NCI-H1048 (cell line): ENCODE data around the gene IDH3G.

ENCODE experiments used
- DNase-seq: peaks from one replicate; lab custom pipeline; 2025; lab: John Stamatoyannopoulos, UW

The IDH3G gene

DNA sequence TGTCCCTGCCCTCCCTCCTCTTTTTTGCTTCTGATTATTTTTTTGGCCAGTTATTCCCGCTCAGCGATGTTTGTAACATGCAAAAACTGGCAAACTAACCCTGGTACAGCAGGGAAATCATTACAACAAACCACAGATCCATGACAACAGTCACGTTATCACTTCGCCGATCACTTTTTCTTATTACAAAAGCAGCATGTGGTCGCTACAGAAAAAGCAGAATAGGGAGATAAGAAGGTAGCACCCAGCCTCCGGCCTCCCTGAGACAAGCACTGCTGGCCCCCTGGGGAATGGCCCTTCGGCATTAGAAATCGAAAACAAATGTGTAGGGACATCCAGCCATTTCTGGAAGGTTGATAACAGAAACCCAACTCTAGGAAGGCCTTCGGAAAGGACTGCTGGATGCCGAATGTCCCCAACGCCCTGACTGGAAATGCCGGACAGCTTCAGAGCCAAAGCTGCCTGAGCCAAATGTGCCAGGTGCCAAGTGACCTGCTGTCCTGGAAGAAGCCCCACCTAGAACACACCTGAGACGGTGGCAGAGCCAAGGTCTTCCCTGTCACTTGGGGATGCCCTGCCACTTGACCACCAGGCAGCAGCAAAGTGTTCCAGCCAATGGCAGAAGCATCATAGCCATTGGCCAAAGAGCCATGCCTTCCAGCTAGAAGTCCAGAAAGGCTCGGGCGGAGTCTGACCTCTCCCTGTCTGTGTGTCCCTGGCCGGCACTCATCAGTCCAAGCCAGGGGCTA is 2.9 kb downstream of the IDH3G start:
- DNase-seq, result no peak

DNA sequence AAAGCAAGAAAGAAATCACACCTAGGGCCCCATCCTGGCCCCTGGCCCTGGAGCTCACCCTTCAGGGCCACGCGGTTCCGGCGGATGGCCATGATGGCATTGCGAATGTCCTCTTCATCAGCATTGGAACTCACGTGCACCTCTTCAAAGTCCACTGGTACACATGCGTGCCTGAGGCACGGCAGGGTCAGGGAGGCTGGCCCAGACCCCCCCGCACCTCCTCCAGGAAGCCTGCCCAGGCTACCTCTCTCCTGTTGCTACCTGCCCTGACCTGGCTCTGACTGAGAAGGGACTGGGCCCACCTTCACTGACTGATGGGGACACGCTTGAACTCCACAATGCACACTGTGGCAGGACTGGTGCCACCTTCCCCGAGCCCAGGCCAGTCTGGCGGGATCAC is 4.5 kb downstream of the IDH3G start:
- no peak for DNase-seq

DNA sequence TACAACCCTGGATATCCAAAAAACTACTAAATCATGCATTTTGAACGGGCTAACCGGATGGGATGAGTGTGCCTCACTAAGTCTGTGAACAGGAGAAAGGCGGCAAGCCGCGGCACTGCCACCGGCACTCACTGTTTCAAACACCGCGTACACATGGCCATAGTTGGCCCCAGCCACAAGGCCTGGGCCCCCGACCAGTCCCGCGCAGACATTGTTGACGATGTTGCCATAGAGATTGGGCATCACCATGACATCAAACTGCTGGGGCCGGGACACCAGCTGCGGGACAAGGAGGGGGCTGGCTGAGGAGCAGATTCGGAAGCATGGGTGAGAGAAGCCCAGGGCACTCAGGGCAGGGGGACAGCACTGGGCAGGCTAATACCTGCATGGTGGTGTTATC is 7.5 kb downstream of the IDH3G start:
- DNase-seq, result no peak

GRCh38 chrX:153784325-153784967 is 9.7 kb downstream of the IDH3G start:
- DNase-seq, result no peak

- no peak for DNase-seq
Observed at GRCh38 chrX:153783378-153784013, 10.7 kb downstream of the IDH3G start.

DNA sequence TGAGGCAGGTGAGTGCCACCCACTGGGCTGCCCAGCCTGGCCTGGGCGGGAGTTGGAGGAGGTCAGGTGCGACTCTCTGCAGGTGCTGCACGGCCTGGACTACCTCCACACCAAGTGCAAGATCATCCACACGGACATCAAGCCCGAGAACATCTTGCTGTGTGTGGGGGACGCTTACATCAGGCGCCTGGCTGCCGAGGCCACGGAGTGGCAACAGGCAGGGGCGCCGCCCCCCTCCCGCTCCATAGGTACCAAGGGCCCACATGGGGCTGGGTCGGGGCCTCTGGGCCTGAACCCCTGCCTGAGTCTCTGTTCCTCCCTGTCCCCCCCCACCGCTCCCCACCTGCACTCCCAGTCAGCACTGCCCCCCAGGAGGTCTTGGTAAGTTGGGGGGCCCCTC is 11.3 kb downstream of the IDH3G start:
- no peak for DNase-seq

- DNase-seq, result no peak
Observed at GRCh38 chrX:153782313-153782712, 11.9 kb downstream of the IDH3G start.

DNA sequence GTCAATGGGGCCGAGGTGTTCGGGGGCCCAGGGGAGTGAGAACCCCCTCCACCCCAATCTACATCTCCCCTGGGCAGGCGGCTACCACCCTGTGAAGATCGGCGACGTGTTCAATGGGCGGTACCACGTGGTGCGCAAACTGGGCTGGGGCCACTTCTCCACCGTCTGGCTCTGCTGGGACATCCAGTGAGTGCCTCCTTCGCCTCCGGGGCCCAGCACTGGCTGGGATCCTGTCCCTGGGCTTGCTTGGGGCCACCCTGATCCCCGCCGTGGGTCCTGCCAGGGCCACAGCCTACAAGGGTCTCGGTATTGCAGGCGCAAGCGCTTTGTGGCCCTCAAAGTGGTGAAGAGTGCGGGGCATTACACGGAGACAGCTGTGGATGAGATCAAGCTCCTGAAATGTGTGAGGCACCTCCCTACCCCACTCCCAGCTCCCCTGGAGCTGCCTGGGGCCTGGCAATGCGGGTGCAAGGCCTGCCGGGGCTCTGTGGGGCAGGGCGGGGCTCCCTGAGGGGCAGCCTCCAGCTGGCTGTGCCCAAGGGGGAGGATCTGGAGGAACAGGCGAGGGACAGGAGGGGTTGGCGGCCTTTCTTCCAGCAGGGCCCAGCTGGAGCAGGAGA is 12.6 kb downstream of the IDH3G start:
- no peak for DNase-seq

- no peak for DNase-seq
Observed at GRCh38 chrX:153780678-153781427, 13.3 kb downstream of the IDH3G start, which contains the start of gene SRPK3. Gene SRPK3 (plus strand): TSS chrX:153781041. CDS start chrX:153781087, 46 bp downstream.

DNA sequence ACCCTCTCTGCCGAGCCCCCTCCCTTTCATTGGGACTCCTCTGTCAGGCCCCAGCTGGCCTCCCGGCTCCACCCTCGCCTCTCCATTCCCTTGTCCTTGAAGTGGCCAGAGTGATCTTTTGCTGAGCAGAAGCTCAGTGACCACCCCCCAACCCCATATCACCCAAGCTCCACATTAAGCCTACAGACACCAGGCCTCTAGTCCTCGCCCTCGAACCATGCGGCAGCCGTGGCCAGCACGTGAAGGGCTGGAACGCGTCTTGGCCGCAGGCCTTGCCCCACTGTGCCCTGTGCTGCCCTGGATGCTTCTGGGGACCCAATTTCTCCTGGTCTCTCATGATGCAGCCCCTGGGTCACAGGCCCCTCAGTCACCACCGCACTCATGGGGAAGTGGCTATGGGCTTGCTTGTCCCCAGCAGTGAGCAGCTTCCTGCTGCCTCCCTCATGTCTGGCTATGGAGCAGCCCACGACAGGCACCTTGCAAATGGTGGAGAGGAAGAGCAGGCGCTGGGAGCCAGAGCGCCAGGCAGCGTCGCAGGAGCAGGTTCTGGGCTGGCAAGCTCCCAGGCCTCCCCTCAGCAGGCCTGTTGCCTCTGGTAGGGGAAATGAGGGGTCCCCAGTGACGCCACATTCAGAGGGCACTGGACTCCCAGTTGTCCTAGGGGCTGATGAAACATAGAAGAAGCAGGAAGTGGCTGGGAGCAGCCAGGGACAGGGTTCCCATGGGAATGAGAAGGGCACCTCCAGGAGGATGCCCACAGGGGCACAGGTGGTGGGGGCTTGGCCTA is 14.1 kb downstream of the IDH3G start:
- DNase-seq, result no peak

- no peak for DNase-seq
Observed at GRCh38 chrX:153778684-153779101, 15.5 kb downstream of the IDH3G start.

DNA sequence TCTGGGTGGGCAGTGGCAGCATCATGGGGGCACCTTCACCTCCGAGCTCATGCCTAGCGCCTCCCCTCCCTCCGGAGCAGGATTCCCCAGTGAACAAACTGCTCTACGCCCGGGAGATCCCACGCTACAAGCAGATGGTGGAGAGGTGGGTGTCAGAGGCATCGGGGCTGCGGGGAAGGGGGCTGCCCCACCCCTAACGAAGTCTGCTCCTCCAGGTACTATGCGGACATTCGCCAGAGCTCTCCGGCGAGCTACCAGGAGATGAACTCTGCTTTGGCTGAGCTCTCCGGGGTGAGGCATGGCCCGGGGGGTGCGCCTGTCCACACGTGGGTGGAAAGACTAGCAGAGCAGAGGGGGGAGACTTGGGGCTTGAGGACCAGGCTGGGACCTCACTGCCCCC is 16.0 kb downstream of the IDH3G start:
- no peak for DNase-seq

DNA sequence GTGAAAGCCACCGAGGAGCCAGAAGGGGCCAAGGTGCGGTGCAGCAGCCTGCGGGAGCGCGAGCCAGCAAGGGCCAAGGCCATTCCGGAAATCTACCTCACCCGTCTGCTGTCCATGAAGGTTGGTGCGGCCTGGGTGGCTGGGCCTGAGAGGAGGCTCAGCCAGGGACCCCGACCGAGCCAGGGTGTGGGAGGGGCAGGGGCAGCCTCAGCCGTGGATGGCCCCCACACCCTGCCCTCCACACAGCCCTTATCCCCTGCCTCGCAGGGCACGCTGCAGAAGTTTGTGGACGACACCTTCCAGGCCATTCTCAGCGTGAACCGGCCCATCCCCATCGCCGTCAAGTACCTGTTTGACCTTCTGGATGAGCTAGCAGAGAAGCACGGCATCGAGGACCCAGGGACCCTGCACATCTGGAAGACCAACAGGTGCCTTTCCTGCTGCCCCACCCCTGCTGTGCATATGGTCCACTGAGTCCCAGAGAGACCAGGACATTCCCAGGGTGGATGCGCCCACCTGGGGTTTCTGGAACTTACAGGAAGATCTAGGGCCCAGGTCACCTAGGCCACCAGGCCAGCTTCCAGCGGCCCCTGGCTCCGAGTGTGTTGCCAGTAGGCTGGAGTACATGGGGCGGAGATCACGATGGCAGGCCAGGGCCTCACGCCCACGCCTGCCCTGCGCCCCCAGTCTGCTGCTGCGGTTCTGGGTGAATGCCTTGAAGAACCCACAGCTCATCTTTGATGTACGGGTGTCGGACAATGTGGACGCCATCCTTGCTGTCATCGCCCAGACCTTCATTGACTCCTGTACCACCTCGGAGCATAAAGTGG is 16.7 kb downstream of the IDH3G start:
- no peak for DNase-seq

- peak; percentile 4 for DNase-seq
Observed at GRCh38 chrX:153776611-153777045, 17.5 kb downstream of the IDH3G start.

GRCh38 chrX:153776120-153776599 is 18.0 kb downstream of the IDH3G start:
- no peak for DNase-seq

GRCh38 chrX:153775293-153776119 is 18.7 kb downstream of the IDH3G start:
- DNase-seq, result no peak

- no peak for DNase-seq
Observed at GRCh38 chrX:153774576-153775292, 19.4 kb downstream of the IDH3G start.
